Body of pancreas (tissue), 4 donors: ENCODE results near the gene ZC3H7A.

Experiments
- POLR2A ChIP-seq, 3 donors: fragments of 450-650 bp; IDR thresholded peaks; one replicate each; pipeline ENCODE4 v1.6.1; 2016; ENCODE audit warnings: antibody characterized with exemption in 3 of 3, mild to moderate bottlenecking in 2 of 3
- TF ChIP-seq, protein P1 (sequence below), 7 experiments: fragments of 450-650 bp in 4 of 7; fragments of 200-600 bp in 3 of 7; sonication (generic) in 3 of 7; IDR thresholded peaks; one replicate each; pipeline ENCODE4 v1.5.1; 2016 to 2019; ENCODE audit warnings: antibody characterized with exemption in 7 of 7

DNA sequence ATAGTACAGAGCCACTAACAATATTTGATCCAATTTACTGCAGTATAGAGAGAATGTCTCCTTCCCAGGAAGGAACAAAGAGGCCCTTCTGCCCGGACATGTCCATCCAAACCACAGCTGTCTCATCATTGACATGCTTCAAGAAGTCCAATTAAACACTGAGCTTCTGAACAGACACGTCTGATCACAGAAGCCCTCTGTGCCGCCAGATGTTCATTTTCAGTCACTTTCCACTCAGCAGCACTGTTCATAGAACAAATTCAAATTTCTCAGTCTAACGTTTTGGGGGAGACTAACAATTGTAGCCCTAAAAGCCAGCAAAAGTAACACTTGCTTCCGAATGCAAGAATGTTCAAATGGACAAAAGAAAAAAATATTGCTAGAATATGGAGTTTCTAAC, 15.3 kb downstream of the ZC3H7A start:
- TF ChIP-seq, protein P1, sequence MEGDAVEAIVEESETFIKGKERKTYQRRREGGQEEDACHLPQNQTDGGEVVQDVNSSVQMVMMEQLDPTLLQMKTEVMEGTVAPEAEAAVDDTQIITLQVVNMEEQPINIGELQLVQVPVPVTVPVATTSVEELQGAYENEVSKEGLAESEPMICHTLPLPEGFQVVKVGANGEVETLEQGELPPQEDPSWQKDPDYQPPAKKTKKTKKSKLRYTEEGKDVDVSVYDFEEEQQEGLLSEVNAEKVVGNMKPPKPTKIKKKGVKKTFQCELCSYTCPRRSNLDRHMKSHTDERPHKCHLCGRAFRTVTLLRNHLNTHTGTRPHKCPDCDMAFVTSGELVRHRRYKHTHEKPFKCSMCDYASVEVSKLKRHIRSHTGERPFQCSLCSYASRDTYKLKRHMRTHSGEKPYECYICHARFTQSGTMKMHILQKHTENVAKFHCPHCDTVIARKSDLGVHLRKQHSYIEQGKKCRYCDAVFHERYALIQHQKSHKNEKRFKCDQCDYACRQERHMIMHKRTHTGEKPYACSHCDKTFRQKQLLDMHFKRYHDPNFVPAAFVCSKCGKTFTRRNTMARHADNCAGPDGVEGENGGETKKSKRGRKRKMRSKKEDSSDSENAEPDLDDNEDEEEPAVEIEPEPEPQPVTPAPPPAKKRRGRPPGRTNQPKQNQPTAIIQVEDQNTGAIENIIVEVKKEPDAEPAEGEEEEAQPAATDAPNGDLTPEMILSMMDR (IDR thresholded peaks at IDR 0.05), result no peak
- TF ChIP-seq POLR2A (IDR thresholded peaks at IDR 0.05), result no peak
